ENCODE measurements around the gene PROX1.

PROX1 gene

GRCh38 chr1:214018386-214019268 is 30.9 kb downstream of the PROX1 start:
- Histone ChIP-seq H3K36me3 (ENCODE audit: control insufficient read depth in 5 of 5, insufficient read depth in 5 of 5, low read length in 5 of 5) (peaks cover 0 to 4% (median 0%) of the 10 kb centered on the region in 5 donors), H3K27ac (ENCODE audit: low read depth, low read length) (no peak overlapping the region), H3K9ac (ENCODE audit: low read length in 5 of 5) (no peak overlapping the region), H3K9me3 (ENCODE audit: control insufficient read depth in 5 of 5, low read length in 5 of 5) (no peaks in the 10 kb centered on the region), H3K4me3 (ENCODE audit: low read depth in 1 of 5, low read length in 5 of 5) (no peak overlapping the region), H3K27me3 (ENCODE audit: control insufficient read depth in 5 of 5, insufficient read depth in 4 of 5, low read length in 5 of 5) (peaks cover 0 to 5% (median 0%) of the 10 kb centered on the region in 5 donors), H3K4me1 (ENCODE audit: control insufficient read depth in 5 of 5, insufficient read depth in 5 of 5, low read length in 5 of 5) (peaks cover 0 to 5% (median 0%) of the 10 kb centered on the region in 5 donors)

DNA sequence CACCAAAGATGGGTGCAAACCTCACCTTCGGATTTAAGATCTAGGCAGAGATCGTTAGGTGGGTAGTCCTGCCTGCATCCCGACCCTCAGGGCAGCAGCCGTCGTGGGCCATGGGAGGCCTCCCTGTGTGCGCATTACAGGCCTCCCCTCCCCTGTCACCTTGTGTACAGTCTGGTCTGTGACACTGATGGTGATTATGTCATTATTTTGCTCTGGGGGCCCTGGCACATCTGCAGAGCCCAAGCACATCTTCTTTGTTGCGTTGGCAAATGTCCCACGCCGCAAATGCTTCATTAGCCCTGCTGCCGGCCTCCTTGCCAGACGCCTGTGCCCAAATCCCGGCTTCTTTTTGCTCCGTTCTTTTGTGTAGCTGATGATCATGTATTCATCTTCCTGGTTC is 31.7 kb downstream of the PROX1 start:
- Histone ChIP-seq H3K4me1 (ENCODE audit: control insufficient read depth in 5 of 5, insufficient read depth in 5 of 5, low read length in 5 of 5) (peaks cover 0 to 5% (median 0%) of the 10 kb centered on the region in 5 donors), H3K4me3 (ENCODE audit: low read depth in 1 of 5, low read length in 5 of 5) (no peak overlapping the region), H3K36me3 (ENCODE audit: control insufficient read depth in 5 of 5, insufficient read depth in 5 of 5, low read length in 5 of 5) (peaks cover 0 to 4% (median 0%) of the 10 kb centered on the region in 5 donors), H3K27ac (ENCODE audit: low read depth, low read length) (no peak overlapping the region), H3K27me3 (ENCODE audit: control insufficient read depth in 5 of 5, insufficient read depth in 4 of 5, low read length in 5 of 5) (peaks cover 0 to 5% (median 0%) of the 10 kb centered on the region in 5 donors), H3K9ac (ENCODE audit: low read length in 5 of 5) (no peak overlapping the region), H3K9me3 (ENCODE audit: control insufficient read depth in 5 of 5, low read length in 5 of 5) (no peaks in the 10 kb centered on the region)

DNA sequence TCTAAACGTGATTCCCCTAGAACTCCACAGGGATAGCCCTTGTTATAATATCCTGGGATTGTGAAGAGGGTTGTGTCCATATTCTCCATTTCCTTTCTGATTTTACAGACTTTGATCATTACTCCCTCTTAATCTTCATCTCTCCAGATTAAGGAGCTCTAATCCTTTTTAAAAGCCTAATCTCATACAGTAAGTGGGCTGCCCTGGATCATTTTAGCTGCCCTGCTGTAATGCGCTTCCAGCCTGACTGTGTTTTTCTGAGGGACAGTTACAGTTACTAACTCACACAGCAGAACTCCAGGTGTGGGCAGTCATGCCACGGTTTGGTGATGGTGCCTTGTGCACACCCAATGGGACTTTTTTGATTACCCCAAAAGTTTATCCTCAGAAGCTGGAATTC is 33.5 kb downstream of the PROX1 start:
- H3K9ac ChIP-seq (ENCODE audit: low read length in 5 of 5), result no peak overlapping the region
- H3K36me3 ChIP-seq (ENCODE audit: control insufficient read depth in 5 of 5, insufficient read depth in 5 of 5, low read length in 5 of 5), result no peaks in the 10 kb centered on the region
- H3K4me1 ChIP-seq (ENCODE audit: control insufficient read depth in 5 of 5, insufficient read depth in 5 of 5, low read length in 5 of 5), result no peaks in the 10 kb centered on the region
- H3K27ac ChIP-seq (ENCODE audit: low read depth, low read length), result no peak overlapping the region
- no peak overlapping the region for H3K4me3 ChIP-seq (ENCODE audit: low read depth in 1 of 5, low read length in 5 of 5)
- no peaks in the 10 kb centered on the region for H3K27me3 ChIP-seq (ENCODE audit: control insufficient read depth in 5 of 5, insufficient read depth in 4 of 5, low read length in 5 of 5)
- H3K9me3 ChIP-seq (ENCODE audit: control insufficient read depth in 5 of 5, low read length in 5 of 5), result no peaks in the 10 kb centered on the region

GRCh38 chr1:214022229-214022791 is 34.5 kb downstream of the PROX1 start:
- Histone ChIP-seq H3K4me1 (ENCODE audit: control insufficient read depth in 5 of 5, insufficient read depth in 5 of 5, low read length in 5 of 5) (no peaks in the 10 kb centered on the region), H3K36me3 (ENCODE audit: control insufficient read depth in 5 of 5, insufficient read depth in 5 of 5, low read length in 5 of 5) (no peaks in the 10 kb centered on the region), H3K27ac (ENCODE audit: low read depth, low read length) (no peak overlapping the region), H3K27me3 (ENCODE audit: control insufficient read depth in 5 of 5, insufficient read depth in 4 of 5, low read length in 5 of 5) (no peaks in the 10 kb centered on the region), H3K9me3 (ENCODE audit: control insufficient read depth in 5 of 5, low read length in 5 of 5) (no peaks in the 10 kb centered on the region), H3K9ac (ENCODE audit: low read length in 5 of 5) (no peak overlapping the region), H3K4me3 (ENCODE audit: low read depth in 1 of 5, low read length in 5 of 5) (no peak overlapping the region)

DNA sequence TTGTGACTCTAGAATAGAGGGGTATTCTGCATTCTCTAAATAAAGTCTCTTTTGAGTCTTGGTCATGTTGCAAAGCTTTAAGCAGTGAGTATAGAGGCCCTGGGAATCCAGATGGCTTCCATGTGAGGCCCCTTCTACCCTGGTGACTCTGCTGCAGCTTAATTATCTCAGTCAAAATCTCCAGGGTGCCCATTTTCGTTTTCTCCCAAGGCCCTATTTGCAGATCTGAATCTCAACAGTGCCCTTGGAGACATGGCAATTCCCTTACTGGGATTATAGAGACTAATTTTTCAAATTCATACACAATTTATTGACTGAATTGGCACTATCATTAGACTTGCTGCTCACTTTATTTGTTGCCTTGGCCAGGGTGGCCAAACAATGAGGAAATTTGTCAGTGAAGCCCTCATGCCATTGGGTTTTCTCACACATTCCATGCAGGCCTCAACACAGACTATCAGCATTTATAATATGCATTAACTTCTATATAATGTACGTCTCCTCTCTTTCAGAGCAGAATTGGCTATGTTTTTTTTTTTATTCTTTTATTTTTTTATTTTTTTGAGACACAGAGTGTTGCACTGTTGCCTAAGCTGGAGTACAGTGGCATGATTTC is 35.1 kb downstream of the PROX1 start:
- Histone ChIP-seq H3K4me1 (ENCODE audit: control insufficient read depth in 5 of 5, insufficient read depth in 5 of 5, low read length in 5 of 5) (no peaks in the 10 kb centered on the region), H3K27me3 (ENCODE audit: control insufficient read depth in 5 of 5, insufficient read depth in 4 of 5, low read length in 5 of 5) (no peaks in the 10 kb centered on the region), H3K27ac (ENCODE audit: low read depth, low read length) (no peak overlapping the region), H3K4me3 (ENCODE audit: low read depth in 1 of 5, low read length in 5 of 5) (no peak overlapping the region), H3K9me3 (ENCODE audit: control insufficient read depth in 5 of 5, low read length in 5 of 5) (no peaks in the 10 kb centered on the region), H3K36me3 (ENCODE audit: control insufficient read depth in 5 of 5, insufficient read depth in 5 of 5, low read length in 5 of 5) (no peaks in the 10 kb centered on the region), H3K9ac (ENCODE audit: low read length in 5 of 5) (no peak overlapping the region)

- no peaks in the 10 kb centered on the region for H3K9me3 ChIP-seq (ENCODE audit: control insufficient read depth in 5 of 5, low read length in 5 of 5)
- H3K36me3 ChIP-seq (ENCODE audit: control insufficient read depth in 5 of 5, insufficient read depth in 5 of 5, low read length in 5 of 5), result no peaks in the 10 kb centered on the region
- no peak overlapping the region for H3K27ac ChIP-seq (ENCODE audit: low read depth, low read length)
- H3K9ac ChIP-seq (ENCODE audit: low read length in 5 of 5), result no peak overlapping the region
- no peaks in the 10 kb centered on the region for H3K4me1 ChIP-seq (ENCODE audit: control insufficient read depth in 5 of 5, insufficient read depth in 5 of 5, low read length in 5 of 5)
- H3K4me3 ChIP-seq (ENCODE audit: low read depth in 1 of 5, low read length in 5 of 5), result no peak overlapping the region
- H3K27me3 ChIP-seq (ENCODE audit: control insufficient read depth in 5 of 5, insufficient read depth in 4 of 5, low read length in 5 of 5), result peaks cover 0 to 3% (median 0%) of the 10 kb centered on the region in 5 donors
Observed at GRCh38 chr1:214026985-214027384, 39.2 kb downstream of the PROX1 start.

GRCh38 chr1:214027498-214027897 is 39.7 kb downstream of the PROX1 start:
- Histone ChIP-seq H3K9me3 (ENCODE audit: control insufficient read depth in 5 of 5, low read length in 5 of 5) (no peaks in the 10 kb centered on the region), H3K27ac (ENCODE audit: low read depth, low read length) (no peak overlapping the region), H3K4me3 (ENCODE audit: low read depth in 1 of 5, low read length in 5 of 5) (no peak overlapping the region), H3K9ac (ENCODE audit: low read length in 5 of 5) (no peak overlapping the region), H3K27me3 (ENCODE audit: control insufficient read depth in 5 of 5, insufficient read depth in 4 of 5, low read length in 5 of 5) (peaks cover 0 to 3% (median 0%) of the 10 kb centered on the region in 5 donors), H3K36me3 (ENCODE audit: control insufficient read depth in 5 of 5, insufficient read depth in 5 of 5, low read length in 5 of 5) (no peaks in the 10 kb centered on the region), H3K4me1 (ENCODE audit: control insufficient read depth in 5 of 5, insufficient read depth in 5 of 5, low read length in 5 of 5) (no peaks in the 10 kb centered on the region)

GRCh38 chr1:214028095-214028494 is 40.3 kb downstream of the PROX1 start:
- Histone ChIP-seq H3K9ac (ENCODE audit: low read length in 5 of 5) (no peak overlapping the region), H3K27ac (ENCODE audit: low read depth, low read length) (no peak overlapping the region), H3K9me3 (ENCODE audit: control insufficient read depth in 5 of 5, low read length in 5 of 5) (no peaks in the 10 kb centered on the region), H3K4me3 (ENCODE audit: low read depth in 1 of 5, low read length in 5 of 5) (no peak overlapping the region), H3K36me3 (ENCODE audit: control insufficient read depth in 5 of 5, insufficient read depth in 5 of 5, low read length in 5 of 5) (no peaks in the 10 kb centered on the region), H3K4me1 (ENCODE audit: control insufficient read depth in 5 of 5, insufficient read depth in 5 of 5, low read length in 5 of 5) (no peaks in the 10 kb centered on the region), H3K27me3 (ENCODE audit: control insufficient read depth in 5 of 5, insufficient read depth in 4 of 5, low read length in 5 of 5) (peaks cover 0 to 3% (median 0%) of the 10 kb centered on the region in 5 donors)

DNA sequence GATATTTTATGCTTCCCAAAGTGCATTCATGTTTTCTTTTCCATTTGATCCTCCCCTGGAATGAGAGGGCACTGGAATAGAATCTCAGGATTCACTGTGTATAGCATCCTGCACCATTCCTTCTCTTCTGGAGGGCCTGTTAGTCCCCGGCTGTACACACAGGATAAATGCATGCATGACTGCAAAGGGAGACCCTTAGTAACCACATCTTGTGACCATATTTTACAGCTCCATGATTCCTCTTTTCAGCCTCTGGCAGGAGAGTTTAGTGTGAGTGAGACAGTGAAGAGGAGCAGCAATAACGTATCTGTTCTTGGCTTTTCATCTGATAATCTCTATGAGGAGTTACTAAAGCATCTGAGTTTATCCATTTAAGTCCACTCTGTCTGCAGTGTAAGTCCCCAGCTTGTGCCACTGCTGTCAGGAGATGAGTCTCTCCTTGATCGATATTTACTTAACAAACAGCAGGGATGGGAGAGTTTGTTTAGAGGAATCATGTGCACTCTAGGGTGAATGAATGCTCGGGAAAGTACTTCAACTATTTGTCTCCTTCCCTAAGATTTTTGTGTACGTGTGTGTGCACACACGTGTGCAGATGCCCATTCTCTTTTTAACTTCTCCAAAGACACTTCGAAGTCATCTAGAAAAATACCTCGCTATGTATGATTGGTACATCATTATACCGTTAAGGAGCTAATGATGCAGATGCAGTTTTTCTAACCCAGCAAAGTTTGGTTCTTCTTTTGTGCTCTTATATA is 41.1 kb downstream of the PROX1 start:
- Histone ChIP-seq H3K9me3 (ENCODE audit: control insufficient read depth in 5 of 5, low read length in 5 of 5) (no peaks in the 10 kb centered on the region), H3K36me3 (ENCODE audit: control insufficient read depth in 5 of 5, insufficient read depth in 5 of 5, low read length in 5 of 5) (no peaks in the 10 kb centered on the region), H3K27ac (ENCODE audit: low read depth, low read length) (no peak overlapping the region), H3K4me3 (ENCODE audit: low read depth in 1 of 5, low read length in 5 of 5) (no peak overlapping the region), H3K9ac (ENCODE audit: low read length in 5 of 5) (no peak overlapping the region), H3K4me1 (ENCODE audit: control insufficient read depth in 5 of 5, insufficient read depth in 5 of 5, low read length in 5 of 5) (no peaks in the 10 kb centered on the region), H3K27me3 (ENCODE audit: control insufficient read depth in 5 of 5, insufficient read depth in 4 of 5, low read length in 5 of 5) (peaks cover 0 to 3% (median 0%) of the 10 kb centered on the region in 5 donors)

Data from subcutaneous abdominal adipose tissue (tissue), 5 donors.